ENCODE results near the gene DEXI. TPM values are rescaled to one million over a fixed set of nuclear protein-coding genes. Genes with fewer than 3 reads are reported as not detected.

Gene DEXI
- total RNA-seq, 1 experiment from 2014 or later, result 28.3 TPM

DNA sequence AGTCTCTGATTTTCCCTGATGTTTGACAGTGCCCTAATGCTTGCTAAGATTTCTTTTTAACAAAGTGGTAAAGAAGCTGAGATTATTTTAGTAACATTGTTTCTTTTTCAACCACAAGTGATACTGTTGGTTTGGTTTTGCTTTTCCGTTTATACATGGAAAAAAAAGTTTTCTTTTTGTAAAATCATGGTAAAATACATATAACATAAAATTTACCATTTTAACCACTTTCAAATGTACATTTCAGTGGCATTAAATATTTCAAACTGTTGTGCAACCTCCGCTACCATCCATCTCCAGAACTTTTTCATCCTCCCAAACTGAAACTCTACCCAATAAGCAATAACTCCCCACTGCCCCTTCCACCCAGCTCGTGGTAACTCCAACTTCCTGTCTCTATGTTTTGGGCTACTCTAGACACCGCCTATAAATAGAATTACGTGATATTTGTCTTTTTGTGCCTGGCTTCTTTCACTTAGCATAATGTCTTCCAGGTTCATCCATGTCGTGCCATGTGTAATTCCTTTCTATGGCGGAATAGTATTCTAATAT lies 60.7 kb downstream of the DEXI start:
- no peaks in the 10 kb centered on the region for H3K36me3 Mint-ChIP-seq (ENCODE audit: insufficient read depth in 1 of 3, low read depth in 3 of 3)
- Histone ChIP-seq H2AFZ (ENCODE audit: low read length) (no peak overlapping the region), H4K91ac (ENCODE audit: insufficient read length, low read depth, low read length) (no peak overlapping the region), H4K20me1 (ENCODE audit: control insufficient read depth, insufficient read depth, insufficient read length) (no peaks in the 10 kb centered on the region), H3K27ac (ENCODE audit: insufficient read length, low read depth, low read length) (no peak overlapping the region), H3K4me1 (ENCODE audit: insufficient read depth, low read length) (no peaks in the 10 kb centered on the region; the same call in 1 of the 2 replicates), H3K23me2 (ENCODE audit: insufficient read length, low read depth, low read length, poor library complexity, severe bottlenecking) (peaks cover 5% of the 10 kb centered on the region), H2BK120ac (ENCODE audit: low read depth, low read length, poor library complexity, severe bottlenecking) (no peak overlapping the region), H3K27me3 (ENCODE audit: insufficient read depth, low read length) (peaks cover 4% of the 10 kb centered on the region; the same call in 1 of the 2 replicates), H2BK12ac (ENCODE audit: insufficient read length, low read depth, low read length) (no peak overlapping the region), H2BK15ac (ENCODE audit: low read depth, low read length) (no peak overlapping the region), H3K18ac (ENCODE audit: insufficient read length, low read depth, low read length) (no peak overlapping the region), H4K5ac (ENCODE audit: insufficient read length, low read depth, low read length) (no peak overlapping the region), H3K14ac (ENCODE audit: insufficient read depth, low read length) (no peak overlapping the region), H2AK5ac (ENCODE audit: insufficient read length, low read length) (no peak overlapping the region), H3K9me3 (ENCODE audit: control insufficient read depth, low read depth, low read length) (no peaks in the 10 kb centered on the region), H3K4ac (ENCODE audit: low read depth, low read length) (no peak overlapping the region), H2BK5ac (ENCODE audit: insufficient read length, low read length) (no peak overlapping the region), H3K79me1 (ENCODE audit: insufficient read depth, low read depth, low read length, poor library complexity, severe bottlenecking) (no peaks in the 10 kb centered on the region), H4K8ac (replicated peaks; ENCODE audit: insufficient read length, low read depth, low read length) (no peak overlapping the region), H3K56ac (ENCODE audit: insufficient read length, low read depth, low read length) (no peak overlapping the region), H3T11ph (ENCODE audit: low read length) (no peak overlapping the region), H3K4me2 (ENCODE audit: insufficient read depth, insufficient read length, low read length) (no peak overlapping the region), H3K9ac (ENCODE audit: extremely low read depth, insufficient read length, low read length) (no peak overlapping the region), H3K23ac (ENCODE audit: insufficient read length, low read depth, low read length) (no peak overlapping the region), H3K79me2 (ENCODE audit: insufficient read depth, low read length) (no peaks in the 10 kb centered on the region), H2BK20ac (ENCODE audit: low read depth, low read length, poor library complexity, severe bottlenecking) (no peak overlapping the region)
- no peak overlapping the region for H3K27ac Mint-ChIP-seq
- H3K4me1 Mint-ChIP-seq, result peaks cover 12 to 31% of the 10 kb centered on the region in 2 experiments
- peaks cover 6% of the 10 kb centered on the region for H3K27me3 Mint-ChIP-seq (ENCODE audit: low read depth)
- H3K4me3 Mint-ChIP-seq, result no peak overlapping the region
- H3K9me3 Mint-ChIP-seq, result peaks cover 0 to 6% of the 10 kb centered on the region in 2 experiments; a peak in 1 of 5 replicates
- TF ChIP-seq, protein P1, sequence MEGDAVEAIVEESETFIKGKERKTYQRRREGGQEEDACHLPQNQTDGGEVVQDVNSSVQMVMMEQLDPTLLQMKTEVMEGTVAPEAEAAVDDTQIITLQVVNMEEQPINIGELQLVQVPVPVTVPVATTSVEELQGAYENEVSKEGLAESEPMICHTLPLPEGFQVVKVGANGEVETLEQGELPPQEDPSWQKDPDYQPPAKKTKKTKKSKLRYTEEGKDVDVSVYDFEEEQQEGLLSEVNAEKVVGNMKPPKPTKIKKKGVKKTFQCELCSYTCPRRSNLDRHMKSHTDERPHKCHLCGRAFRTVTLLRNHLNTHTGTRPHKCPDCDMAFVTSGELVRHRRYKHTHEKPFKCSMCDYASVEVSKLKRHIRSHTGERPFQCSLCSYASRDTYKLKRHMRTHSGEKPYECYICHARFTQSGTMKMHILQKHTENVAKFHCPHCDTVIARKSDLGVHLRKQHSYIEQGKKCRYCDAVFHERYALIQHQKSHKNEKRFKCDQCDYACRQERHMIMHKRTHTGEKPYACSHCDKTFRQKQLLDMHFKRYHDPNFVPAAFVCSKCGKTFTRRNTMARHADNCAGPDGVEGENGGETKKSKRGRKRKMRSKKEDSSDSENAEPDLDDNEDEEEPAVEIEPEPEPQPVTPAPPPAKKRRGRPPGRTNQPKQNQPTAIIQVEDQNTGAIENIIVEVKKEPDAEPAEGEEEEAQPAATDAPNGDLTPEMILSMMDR (conservative IDR thresholded peaks at IDR 0.05), result no peak
- DNase-seq, result no peak
- no CpG with 5 or more reads among the region's 7 CpGs for WGBS (ENCODE audit: extremely low coverage, insufficient read length, low lambda C conversion rate)

Data from H9 (cell line).